NK-92 treated with Interleukin-12 subunit alpha and Interleukin-12 subunit beta, amount 100 ng/mL, for 24 hours (cell line): ENCODE results near the gene M6PR.
A peak's percentile ranks its signal among the peaks of the same experiment; 100 is the strongest.
"Not testable (repeated sequence)": the region's sequence is repeated elsewhere in the genome, so short reads cannot be mapped to it uniquely, and the experiment has no call there.

Experiments used
- DNase-seq: peaks from one replicate; lab custom pipeline; 2025; lab: John Stamatoyannopoulos, UW

Gene M6PR

DNA sequence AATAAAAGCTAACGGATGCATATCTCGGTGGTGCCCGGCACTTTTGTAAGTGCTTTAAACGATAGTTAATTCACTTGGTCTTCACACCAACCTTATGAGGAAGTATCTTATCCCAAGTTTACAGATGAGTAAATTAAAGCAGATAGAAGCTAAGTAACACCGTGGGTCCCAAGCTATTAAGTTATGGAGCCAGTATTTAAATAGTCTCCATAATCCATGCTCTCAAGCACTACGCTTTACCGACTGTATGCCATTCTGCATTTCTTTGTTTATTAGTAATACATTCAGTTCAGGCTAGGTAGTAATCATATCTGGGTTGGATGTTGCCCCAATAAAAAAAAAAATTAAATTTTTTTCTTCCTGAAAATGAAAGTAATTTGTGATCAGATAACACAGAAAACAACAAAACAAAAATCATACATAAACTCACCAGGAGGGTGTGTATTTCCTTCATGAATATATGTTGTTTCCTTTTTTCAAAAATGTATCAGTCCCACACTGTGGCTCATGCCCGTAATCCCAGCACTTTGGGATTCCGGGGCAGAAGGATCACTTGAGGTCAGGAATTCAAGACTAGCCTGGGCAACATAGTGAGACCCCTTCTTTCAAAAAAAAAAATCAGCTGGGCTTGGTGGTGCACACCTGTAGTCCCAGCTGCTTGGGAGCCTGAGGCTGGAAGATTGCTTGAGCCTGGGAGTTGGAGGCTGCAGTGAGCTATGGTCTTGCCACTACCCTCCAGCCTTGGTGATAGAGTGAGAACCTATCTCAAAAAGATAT, 1.4 kb upstream of the M6PR start:
- DNase-seq, result no peak

DNA sequence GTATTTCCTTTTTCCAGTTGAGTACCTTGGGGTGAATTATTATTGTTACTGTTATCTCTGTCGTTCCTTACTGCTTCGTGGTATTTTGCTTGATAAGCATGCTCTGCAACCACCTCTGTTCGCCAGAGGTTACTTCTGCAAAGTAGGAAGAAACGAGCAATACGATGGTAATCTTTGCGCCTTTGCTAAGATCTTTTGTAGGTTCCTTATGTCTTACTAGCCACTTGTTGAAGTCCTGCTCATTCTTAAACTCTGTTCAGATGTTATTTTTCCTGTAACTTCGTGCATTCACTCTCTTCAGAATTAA, 729 bp upstream of the M6PR start:
- DNase-seq, result no peak

DNA sequence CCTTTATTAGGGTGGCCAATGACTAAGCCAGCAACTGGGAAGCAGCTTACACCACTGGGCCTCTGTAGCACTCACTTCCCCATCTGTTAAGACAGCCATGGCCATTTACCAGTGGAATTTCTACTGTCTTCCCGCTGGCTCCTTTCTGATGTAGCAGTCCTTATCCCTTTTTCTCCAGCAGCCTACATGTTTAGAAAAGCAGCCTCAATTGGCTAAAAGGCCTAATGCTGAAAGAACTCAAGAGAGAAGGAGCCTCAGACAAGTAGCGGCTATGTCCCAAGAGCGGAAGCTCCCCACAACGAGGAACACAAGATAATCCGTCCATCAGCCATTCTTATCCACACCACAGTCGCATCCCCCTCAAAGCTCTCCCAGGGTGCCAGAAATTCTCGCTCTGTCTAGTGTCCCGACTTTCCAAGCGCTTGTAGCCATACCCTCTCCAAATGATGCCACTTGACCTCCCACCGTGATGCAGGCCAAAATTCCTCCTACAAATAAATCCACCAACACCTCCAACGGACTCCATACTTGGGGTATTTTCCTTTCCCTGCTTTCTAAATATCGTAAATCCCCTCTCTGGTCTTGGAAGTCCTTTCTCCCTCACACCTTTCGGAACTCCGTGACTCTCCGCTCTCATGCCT, 624 bp downstream of the M6PR start:
- no peak for DNase-seq

DNA sequence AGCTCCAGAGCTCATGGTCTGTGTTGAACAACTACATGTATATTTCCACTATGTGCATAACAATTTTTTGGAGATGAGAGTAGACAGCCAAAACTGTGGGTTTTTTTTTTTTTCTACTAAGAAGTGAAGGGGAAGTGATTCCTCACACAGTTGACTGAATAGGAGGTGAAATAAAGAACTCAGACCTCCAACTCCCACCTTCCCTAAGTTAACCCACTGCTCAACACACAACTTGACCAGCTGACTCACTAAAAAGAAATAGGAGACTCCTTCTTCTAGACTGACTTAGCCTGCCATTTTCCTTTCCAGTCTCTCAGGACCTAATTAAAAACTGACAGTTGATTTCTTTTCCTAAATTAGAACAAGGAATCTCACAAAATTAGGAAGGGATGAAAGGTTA, 1.7 kb downstream of the M6PR start:
- no peak for DNase-seq

DNA sequence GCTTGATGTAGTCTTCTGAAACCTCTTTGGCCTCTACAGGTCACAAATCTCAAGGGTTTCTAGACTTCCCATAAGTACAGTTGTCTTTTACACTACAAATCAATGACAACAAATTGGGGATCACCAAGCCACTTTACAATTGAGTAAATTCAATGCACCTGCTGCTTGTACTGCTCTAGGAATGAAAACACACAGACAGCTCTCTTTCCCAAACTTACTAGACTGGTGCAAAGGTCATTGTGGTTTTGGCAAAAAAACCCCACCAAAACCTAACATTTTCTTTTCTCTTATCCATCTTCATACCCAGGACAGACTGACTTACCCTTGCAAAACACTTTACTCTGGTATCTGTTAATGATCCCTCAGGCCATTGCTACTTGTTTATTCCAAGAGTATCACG, 2.7 kb downstream of the M6PR start:
- no peak for DNase-seq

DNA sequence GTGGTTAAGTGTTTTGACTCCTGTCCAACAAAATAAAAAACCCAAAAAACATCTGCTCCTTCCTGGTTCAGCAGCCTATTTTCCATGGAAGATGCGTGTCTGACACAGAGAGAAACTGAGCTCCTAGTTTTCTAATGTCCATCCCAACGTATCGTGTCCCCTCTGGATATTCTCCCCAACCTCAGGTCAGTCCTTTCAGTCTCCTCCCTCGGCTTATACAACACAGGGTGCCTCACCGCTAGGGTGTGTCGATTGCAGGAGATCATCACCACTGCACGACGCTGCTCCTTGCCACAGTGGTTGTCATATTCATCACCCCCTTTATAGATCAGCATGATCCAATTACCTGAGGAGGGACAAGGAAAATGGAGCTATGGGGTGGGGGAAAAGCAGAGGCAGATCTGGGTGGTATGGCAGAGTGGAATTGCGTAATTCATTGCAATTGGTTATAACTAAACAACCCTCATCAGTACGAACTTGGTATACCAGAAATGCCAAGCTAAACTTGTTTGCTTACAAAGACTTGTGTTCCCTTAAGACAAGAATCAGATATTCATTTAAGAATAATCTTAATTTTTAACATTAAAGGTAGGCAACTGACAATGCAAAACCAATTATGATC, 5.8 kb downstream of the M6PR start:
- DNase-seq, result no peak

DNA sequence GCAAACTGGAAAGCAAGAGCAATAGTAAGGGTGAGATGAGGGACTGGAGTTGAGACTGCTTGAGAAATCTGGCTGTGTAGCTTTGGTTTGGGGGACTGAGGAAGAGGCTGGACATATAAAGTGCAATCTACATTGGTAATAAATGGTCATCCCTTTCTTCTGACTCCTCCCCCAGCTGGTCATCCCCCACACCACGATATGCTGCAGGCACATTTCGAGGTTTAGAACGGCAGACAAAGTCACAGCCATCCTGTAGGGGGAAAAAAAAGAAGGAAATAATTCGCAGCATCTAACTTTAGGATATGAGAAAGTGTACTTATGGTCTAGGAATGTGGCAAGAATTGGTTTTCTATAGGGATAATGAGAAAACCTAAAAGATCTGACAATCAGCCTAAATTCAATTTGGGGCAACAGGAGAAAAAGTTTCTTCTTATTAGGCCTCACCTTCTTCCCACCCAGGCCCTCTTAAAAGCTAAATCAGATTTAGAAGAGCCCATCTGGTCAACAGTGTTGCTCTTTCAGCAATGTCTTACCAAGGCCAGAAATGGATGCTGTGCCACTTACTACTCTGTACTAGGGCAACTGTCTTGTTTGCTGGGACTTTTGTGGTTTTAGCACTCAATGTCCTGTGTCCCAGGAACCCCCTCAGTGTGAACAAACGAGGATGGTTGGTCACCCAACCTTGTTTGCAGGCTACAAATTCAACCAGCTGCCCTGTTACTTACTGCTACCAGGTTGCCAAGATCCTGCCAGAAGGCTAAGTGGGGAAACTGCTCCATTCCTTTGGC, 7.6 kb downstream of the M6PR start:
- DNase-seq, result no peak

DNA sequence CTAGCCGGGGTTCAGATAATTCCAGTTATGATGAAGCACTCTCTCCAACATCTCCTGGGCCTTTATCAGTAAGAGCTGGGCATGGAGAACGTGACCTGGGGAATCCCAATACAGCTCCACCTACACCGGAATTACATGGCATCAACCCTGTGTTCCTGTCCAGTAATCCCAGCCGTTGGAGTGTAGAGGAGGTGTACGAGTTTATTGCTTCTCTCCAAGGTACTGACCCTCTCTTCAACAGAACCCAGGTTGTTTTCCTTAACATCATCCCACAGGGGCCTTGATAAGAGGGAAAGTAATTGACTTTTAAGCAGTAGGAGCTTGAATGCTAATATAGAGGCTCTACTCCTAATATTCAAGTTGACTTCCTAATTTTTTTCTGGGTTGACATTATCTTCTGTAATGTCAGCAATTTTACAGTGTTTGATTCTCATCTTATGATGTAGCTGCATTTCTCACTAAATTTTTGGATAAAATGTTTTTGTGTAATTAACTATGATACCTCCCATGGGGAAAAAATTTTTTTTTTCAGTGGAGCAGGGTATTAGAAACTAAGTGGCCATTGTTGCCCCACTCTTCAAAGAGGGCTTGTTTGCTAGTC, 11.5 kb downstream of the M6PR start:
- DNase-seq, result not testable (repeated sequence)

DNA sequence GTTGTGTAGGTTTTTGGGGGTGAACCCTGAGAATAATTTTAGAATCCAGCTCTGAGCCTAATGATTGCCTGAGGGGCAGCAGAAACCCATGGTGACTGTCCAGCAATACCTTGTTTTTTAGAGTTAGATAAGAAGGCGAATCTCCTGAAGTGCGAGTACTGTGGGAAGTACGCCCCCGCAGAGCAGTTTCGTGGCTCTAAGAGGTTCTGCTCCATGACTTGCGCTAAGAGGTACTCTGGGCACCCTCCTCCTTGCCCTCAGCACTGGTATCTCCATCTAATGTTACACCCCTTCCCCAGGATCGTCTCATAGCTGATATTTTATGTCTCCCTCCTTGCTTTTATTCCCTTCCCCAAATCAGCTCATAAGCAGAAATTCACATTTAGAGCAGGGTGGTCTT, 12.7 kb downstream of the M6PR start:
- no peak for DNase-seq

DNA sequence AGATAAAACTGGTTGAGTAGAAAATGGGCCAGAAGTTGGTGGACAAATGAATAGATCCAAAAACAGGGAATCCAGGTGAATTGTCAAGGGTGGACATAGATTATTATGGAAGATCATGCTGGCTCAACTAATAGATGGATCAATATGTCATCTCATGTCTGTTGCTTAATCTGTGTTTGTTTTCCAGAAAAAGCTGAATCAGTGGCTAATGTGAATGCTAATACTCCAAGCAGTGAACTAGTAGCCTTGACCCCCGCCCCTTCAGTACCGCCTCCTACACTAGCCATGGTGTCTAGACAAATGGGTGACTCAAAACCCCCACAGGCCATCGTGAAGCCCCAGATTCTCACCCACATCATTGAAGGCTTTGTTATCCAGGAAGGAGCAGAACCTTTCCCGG, 15.4 kb downstream of the M6PR start:
- DNase-seq, result not testable (repeated sequence)

DNA sequence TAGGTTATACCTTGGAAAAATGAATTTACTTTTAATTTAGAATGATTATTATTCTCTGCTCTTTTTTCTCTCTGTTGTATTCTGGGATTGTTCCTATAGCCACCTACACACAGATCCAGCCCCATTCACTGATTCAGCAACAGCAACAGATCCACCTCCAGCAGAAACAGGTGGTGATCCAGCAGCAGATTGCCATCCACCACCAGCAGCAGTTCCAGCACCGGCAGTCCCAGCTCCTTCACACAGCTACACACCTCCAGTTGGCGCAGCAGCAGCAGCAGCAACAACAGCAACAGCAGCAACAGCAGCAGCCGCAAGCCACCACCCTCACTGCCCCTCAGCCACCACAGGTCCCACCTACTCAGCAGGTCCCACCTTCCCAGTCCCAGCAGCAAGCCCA, 17.0 kb downstream of the M6PR start:
- not testable (repeated sequence) for DNase-seq

DNA sequence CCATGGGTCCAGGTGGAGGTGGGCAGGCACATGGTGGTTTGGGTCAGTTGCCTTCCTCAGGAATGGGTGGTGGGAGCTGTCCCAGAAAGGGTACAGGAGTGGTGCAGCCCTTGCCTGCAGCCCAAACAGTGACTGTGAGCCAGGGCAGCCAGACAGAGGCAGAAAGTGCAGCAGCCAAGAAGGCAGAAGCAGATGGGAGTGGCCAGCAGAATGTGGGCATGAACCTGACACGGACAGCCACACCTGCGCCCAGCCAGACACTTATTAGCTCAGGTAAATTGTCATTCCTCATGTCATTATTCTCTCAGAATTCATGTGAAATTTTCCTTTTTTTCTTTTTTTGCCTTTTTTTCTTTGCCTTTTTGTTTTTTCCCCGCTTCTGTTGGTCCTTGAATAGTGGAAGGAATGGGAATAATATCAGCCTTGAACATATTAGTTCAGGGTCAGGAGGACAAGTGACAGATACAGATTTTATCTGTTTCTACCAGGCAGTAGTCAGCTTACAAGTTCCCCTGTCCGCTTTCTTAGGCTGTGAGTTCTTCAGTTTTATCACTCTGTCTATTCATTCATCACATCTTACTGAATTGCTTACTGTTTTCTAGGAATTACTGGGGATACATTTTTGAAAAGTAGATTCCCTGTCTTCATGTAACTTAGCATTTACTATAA, 18.7 kb downstream of the M6PR start:
- DNase-seq, result not testable (repeated sequence)

DNA sequence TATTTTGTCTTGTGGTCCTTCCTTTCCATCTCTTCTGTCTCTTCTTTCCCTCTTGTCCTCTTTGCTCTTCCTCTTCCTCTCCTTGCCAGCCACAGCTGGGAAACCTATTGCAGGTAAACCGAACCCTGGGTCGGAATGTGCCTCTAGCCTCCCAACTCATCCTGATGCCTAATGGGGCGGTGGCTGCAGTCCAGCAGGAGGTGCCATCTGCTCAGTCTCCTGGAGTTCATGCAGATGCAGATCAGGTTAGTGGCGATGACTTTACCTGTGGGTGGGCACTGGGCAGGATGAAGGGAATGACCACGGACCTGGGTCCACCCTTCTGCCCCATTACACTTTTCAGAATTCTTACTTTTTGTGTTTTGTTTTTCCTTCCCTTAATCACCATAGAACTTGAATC, 26.9 kb downstream of the M6PR start:
- no peak for DNase-seq

DNA sequence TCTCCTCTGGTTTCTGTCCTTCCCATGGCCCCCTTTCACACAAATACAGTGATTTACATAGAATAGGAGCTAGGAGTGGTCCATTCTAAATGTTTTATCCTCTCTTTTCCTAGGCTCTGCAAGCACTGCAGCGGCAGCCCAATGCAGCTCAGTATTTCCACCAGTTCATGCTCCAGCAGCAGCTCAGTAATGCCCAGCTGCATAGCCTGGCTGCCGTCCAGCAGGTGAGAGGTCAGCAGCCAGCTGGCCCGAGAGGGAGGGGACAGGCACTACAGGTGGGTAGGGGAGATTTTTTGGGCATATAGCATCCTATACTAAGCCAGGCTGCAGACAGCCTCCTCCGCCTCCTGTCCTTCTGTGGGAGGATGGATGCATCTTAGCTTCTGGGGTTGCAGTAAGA, 29.8 kb downstream of the M6PR start:
- not testable (repeated sequence) for DNase-seq

DNA sequence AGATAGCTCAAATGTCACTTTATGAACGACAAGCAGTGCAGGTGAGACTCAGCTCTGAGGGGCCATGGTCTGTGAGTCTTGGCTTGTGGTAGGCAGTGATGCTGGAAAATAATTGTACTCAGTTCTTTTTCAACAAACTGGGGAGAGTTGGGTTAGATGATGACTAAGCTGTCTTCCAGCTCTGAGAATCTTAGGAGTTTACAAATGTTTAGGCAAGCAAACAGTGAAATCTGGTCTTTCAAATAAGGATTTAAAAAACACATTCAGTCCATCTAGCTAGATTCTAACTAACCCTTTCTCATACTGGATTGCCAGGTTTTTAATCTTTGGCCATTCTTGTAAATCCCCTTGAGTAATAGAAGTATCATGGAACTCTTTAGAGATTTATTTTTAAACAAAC, 31.7 kb downstream of the M6PR start:
- DNase-seq, result no peak

DNA sequence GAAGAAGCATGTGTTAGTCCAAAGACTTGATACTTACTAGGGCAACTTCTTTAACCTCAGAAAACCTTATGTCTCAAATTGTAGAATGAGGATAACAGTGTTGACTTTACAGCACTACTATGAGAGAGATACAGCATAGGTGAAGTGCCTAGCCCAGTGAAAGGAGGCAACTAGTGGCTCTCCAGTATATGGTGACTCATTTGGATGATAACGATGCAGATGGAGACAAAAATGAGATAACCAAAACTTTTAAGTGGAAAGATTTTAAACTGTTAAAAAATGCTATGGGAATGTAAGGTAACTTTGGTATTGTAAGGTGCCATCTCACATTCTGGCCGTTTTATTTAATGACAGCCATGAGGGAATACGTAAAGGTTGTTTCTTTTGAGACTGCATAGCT, 32.4 kb downstream of the M6PR start:
- DNase-seq, result no peak

DNA sequence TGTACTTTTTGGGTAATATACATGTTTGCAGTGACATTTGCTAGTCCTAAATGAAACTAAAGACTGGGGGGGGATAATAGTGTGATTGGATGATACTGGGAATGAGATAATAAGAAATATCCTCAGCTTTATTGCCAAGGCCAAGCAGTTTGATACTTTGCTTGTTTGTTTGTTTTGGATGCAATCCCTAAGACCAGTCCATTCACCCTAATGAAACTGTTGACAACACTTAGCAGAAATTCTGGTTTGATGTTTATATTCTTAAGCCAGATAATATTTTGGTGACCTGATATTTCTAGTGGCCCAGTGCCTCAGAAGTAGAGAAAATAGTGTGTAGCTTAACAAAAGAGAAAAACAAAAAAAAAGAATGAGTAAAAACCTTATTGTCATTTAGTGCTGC, 33.3 kb downstream of the M6PR start:
- no peak for DNase-seq

DNA sequence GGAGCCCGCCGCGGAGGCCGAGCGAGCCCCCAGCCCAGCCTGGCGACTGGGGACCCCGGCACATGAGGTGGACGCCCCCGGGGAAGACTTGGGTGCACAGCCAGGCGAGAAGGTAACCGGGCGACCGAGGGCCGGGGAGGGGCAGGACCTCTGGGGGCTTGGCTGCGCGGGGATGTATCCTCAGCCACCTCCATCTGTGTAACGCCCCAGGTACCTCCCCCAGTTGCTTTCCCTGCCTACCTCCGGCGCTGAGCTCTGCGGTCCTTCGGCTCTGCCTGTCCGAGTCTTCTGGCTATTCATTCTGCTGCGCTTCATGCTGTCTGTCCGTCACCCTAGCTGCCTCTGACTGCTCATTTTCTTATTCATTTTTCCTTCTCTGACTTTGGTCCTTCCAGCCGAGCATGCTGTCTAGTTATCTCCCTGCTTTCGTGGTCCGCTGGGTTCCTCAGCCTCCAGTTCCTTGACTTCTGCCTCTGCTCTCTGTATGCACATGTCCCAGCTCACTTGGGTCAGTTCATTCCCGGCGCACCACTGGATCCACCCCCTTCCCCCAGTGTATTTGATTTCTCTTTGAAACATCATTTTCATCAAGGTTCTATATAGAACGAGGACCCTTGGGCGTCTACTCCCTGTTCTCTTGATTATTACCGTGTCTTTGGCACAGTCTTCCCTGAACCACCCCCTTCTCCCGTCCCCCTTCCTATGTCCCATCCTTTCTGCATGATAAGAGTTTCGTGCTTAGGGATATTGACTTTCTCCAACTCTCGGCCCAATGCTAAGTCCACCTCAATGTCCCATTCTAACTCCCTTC, 34.5 kb downstream of the M6PR start:
- peak; percentile 2 for DNase-seq

DNA sequence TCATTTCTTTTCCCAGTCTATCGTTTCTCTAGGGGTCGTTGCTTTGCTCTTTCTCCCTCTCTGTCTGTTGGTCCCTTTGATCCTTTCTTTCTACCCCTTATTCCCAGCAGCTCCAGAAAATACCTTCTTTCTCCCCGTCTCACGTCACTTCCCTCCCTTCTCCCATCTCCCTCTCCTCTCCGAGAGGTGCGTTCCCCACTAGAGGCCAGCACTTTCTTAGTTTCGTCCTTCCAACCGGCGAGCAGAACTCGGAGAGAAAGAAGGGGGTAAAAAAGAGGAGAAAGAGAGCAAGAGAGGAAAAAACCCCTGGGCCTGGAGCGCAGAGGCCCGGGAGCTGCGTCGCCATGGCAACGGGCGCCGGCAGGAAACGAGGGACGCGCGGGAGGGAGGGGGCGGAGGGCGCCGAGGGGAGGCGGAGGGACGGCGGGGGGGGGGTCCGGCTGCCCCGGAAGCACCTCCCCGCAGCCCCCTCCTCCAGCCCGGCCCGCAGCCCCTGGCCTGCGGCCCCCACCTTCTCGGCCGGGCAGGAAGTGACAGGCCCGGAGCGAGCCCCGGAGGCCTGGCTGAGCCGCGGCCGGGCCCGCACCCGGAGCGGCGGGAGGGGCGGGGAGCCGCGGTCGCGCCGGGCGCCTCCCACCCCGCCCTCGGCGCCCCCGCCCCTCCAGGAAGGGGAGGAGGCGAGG, 35.3 kb downstream of the M6PR start, which contains the start of gene PHC1:
Gene PHC1 (plus strand): TSS at position 477 of the 683 bp plus-strand sequence. CDS start 3,169 bp downstream, outside the sequence.
- DNase-seq, result peak; percentile 30

DNA sequence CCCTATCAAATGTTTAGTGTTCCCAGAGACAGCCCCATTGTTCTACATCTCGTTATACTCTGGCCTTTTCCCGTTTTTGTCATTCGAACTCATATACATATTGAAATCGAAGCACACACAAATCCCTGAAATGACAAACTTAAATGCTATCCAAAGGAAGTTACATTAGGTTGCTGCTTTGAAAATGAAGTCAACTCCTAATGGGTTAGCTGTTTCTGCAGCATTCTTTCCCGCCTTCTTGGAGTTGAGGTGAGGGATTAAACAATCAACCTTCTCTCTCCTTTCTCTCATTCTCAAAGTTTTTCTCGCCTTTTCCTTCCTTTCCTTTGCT, 35.8 kb downstream of the M6PR start:
- no peak for DNase-seq
